ENCODE data around the gene MLEC.

The MLEC gene

DNA sequence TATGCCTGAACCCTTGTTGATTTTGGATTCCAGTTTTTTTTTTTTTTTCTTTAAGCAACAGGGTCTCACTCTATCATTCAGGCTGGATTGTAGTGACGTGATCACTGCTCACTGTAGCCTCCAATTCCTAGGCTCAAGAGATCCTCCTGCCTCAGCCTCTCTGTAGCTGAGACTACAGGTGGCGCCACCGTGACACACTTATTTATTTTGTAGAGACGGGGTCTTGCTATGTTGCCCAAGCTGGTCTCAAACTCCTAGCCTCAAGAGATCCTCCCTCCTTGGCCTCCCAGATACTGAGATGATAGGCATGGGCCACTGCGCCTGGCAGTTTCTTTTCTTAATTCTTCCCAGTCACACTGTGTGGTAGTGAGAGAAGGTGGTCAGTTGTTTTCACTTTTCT lies 63.9 kb downstream of the MLEC start:
- no peak for DNase-seq

DNA sequence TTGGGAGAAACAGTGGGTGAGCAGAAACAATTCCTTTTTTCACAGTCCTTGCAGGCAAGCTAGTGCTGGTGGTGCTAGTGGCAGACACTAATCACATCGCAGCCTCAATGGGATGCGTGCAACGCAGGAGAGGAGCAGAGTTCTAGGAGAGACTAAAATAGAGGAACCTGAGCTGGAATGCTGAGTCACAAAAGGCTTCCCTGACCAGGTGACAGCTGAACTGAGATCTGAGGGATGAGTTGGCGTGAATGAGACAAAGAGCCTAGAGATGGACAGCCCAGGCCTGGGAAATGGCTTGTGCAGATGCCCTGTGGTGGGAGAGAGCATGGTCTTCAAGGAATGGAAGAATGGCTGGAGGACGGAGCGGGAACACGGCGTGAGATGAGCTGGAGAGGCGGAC lies 64.4 kb downstream of the MLEC start:
- DNase-seq, result no peak

All from stimulated activated CD4-positive, alpha-beta T cell treated with anti-CD3 and anti-CD28 coated beads, Interleukin-15, amount 100 ng/mL, for 24 hours (primary cell).